22Rv1 (cell line): ENCODE data around the gene P2RX7.

Source experiments
- ZFX ChIP-seq: fragments of 450-650 bp; IDR thresholded peaks from 2 replicates; pipeline ENCODE4 v1.6.1; 2017; ENCODE audit warnings: antibody characterized with exemption, borderline replicate concordance
- TF ChIP-seq, protein P1 (sequence below): fragments of 450-650 bp; IDR thresholded peaks from 2 replicates; pipeline ENCODE4 v1.5.1; 2017; ENCODE audit warnings: mild to moderate bottlenecking

DNA sequence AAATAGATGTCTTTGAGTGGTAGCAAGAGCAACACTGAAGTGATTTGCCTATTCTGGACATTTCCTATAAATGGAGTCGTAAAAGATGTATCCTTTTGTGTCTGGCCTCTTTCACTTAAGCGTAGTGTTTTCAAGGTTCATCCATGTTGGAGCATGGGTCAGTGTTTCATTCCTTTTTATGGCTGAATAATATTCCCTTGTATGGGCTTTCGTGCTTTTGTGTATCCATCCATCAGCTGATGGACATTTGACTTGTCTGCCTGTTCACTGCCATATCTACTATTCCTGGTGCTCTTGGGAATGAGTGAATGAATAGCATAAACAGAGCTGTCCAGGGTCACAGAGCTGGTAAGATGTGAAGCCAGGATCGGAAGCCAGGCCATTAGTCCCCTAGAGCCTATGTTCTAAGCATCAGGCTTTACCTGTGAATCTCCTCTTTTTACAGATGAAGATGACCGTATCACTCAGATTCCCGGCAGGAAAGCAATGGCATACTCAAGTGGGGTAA, 1.8 kb upstream of the P2RX7 start:
- TF ChIP-seq, protein P1, sequence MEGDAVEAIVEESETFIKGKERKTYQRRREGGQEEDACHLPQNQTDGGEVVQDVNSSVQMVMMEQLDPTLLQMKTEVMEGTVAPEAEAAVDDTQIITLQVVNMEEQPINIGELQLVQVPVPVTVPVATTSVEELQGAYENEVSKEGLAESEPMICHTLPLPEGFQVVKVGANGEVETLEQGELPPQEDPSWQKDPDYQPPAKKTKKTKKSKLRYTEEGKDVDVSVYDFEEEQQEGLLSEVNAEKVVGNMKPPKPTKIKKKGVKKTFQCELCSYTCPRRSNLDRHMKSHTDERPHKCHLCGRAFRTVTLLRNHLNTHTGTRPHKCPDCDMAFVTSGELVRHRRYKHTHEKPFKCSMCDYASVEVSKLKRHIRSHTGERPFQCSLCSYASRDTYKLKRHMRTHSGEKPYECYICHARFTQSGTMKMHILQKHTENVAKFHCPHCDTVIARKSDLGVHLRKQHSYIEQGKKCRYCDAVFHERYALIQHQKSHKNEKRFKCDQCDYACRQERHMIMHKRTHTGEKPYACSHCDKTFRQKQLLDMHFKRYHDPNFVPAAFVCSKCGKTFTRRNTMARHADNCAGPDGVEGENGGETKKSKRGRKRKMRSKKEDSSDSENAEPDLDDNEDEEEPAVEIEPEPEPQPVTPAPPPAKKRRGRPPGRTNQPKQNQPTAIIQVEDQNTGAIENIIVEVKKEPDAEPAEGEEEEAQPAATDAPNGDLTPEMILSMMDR, result no peak
- TF ChIP-seq ZFX, result no peak
